ENCODE data around the gene KDF1.

DNA sequence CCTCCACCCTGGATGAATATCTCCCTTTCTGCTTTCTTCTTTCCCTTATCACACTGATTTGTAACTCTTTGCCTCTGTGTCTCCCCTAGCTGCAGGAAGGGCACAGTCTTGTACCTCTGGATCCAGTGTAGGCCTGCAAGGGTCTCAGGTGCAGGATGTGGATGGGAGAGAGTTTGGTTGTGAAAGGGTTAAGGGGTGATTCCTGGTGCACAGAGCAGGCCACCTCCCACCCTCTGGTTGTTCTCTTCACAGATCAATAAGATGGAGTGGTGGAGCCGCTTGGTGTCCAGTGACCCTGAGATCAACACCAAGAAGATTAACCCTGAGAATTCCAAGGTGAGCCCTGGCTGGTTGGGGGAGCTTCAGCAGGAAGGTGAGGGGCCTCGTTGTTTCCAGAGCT, 15.1 kb downstream of the KDF1 start:
- no peak for TF ChIP-seq POLR2A (IDR thresholded peaks at IDR 0.05; ENCODE audit: low read length)
- no peak for TF ChIP-seq GATA1 (IDR thresholded peaks at IDR 0.05; ENCODE audit: low read depth, low read length)
